ENCODE data around the gene PTPRN2. TPM values are rescaled to one million over a fixed set of nuclear protein-coding genes. Genes with fewer than 3 reads are reported as not detected.

The PTPRN2 gene
- total and polyA plus RNA-seq, 3 experiments from 2014 or later = 0.33 to 1.2 (median 0.42) TPM

DNA sequence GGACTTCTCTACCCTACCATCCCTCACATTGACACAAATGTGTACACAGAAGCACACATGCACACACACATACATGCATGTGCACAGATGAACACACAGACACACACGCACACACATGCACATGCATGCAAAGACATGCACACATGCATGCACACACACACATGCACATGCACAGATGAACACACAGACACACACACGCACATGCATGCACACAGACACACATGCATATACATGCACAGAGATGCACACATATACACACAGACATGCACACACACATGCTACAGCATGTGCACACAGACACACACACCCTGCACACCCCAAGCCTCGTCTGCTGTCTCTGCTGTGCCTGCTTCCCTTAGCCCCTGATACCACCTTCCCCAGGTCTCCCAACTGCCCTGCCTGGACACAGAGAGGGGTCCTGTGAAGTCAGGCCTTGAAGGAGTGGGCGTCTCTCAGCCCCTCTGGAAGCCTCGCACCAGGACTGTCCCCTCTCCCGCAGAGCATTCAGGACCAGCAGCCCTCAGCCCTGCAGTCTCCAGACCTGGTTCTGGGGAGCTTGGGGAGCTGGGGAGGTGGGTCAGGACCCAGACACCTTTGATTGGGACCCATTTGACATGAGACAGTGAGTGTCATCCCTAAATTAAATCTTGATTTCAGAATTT is 1069.0 kb downstream of the PTPRN2 start:
- Histone ChIP-seq H3K4me3 (ENCODE audit: low read length) (no peak overlapping the region), H3K27ac (ENCODE audit: low read depth, low read length) (no peak overlapping the region), H3K9me3 (ENCODE audit: low read length) (no peaks in the 10 kb centered on the region), H3K4me1 (ENCODE audit: insufficient read depth, low read length) (no peaks in the 10 kb centered on the region), H3K36me3 (ENCODE audit: insufficient read depth, low read length) (no peaks in the 10 kb centered on the region), H3K27me3 (ENCODE audit: insufficient read depth, low read length, poor library complexity, severe bottlenecking) (no peaks in the 10 kb centered on the region)
- ChIA-PET POLR2A (no interaction called here), CTCF (no interaction called here)
- Mint-ChIP-seq H3K36me3 (no peaks in the 10 kb centered on the region), H3K27ac (peak overlapping the region in 3 of 8 donors; percentile 53 to 67 (median 60)), H3K4me1 (no peaks in the 10 kb centered on the region), H3K27me3 (peaks cover 7 to 18% of the 10 kb centered on the region in 2 donors), H3K9me3 (no peaks in the 10 kb centered on the region), H3K4me3 (no peak overlapping the region)
- DNase-seq = no peak

GRCh38 chr7:157517782-157518513 is 1069.7 kb downstream of the PTPRN2 start:
- Histone ChIP-seq H3K27ac (ENCODE audit: low read depth, low read length) (no peak overlapping the region), H3K4me1 (ENCODE audit: insufficient read depth, low read length) (no peaks in the 10 kb centered on the region), H3K27me3 (ENCODE audit: insufficient read depth, low read length, poor library complexity, severe bottlenecking) (no peaks in the 10 kb centered on the region), H3K9me3 (ENCODE audit: low read length) (no peaks in the 10 kb centered on the region), H3K4me3 (ENCODE audit: low read length) (no peak overlapping the region), H3K36me3 (ENCODE audit: insufficient read depth, low read length) (no peaks in the 10 kb centered on the region)
- ChIA-PET CTCF (no interaction called here), POLR2A (no interaction called here)
- Mint-ChIP-seq H3K9me3 (no peaks in the 10 kb centered on the region), H3K4me3 (no peak overlapping the region), H3K27me3 (peaks cover 7 to 18% of the 10 kb centered on the region in 2 donors), H3K36me3 (no peaks in the 10 kb centered on the region), H3K27ac (peak overlapping the region in 2 of 8 donors; percentile 53 to 67), H3K4me1 (no peaks in the 10 kb centered on the region)
- no peak for DNase-seq

- CTCF ChIA-PET = no interaction called here
- no peaks in the 10 kb centered on the region for H3K4me1 Mint-ChIP-seq
- Histone ChIP-seq H3K27ac (ENCODE audit: low read depth, low read length) (no peak overlapping the region), H3K9me3 (ENCODE audit: low read length) (no peaks in the 10 kb centered on the region), H3K4me1 (ENCODE audit: insufficient read depth, low read length) (no peaks in the 10 kb centered on the region), H3K4me3 (ENCODE audit: low read length) (no peak overlapping the region), H3K27me3 (ENCODE audit: insufficient read depth, low read length, poor library complexity, severe bottlenecking) (no peaks in the 10 kb centered on the region), H3K36me3 (ENCODE audit: insufficient read depth, low read length) (no peaks in the 10 kb centered on the region)
- peaks cover 7 to 13% of the 10 kb centered on the region in 2 donors for H3K27me3 Mint-ChIP-seq
- H3K36me3 Mint-ChIP-seq = no peaks in the 10 kb centered on the region
- DNase-seq = no peak
- POLR2A ChIA-PET = no interaction called here
- no peak overlapping the region for H3K4me3 Mint-ChIP-seq
- H3K27ac Mint-ChIP-seq = no peak overlapping the region
- H3K9me3 Mint-ChIP-seq = peaks cover 0 to 2% (median 0%) of the 10 kb centered on the region in 5 donors
Measured at GRCh38 chr7:157516911-157517781, 1070.5 kb downstream of the PTPRN2 start.

DNA sequence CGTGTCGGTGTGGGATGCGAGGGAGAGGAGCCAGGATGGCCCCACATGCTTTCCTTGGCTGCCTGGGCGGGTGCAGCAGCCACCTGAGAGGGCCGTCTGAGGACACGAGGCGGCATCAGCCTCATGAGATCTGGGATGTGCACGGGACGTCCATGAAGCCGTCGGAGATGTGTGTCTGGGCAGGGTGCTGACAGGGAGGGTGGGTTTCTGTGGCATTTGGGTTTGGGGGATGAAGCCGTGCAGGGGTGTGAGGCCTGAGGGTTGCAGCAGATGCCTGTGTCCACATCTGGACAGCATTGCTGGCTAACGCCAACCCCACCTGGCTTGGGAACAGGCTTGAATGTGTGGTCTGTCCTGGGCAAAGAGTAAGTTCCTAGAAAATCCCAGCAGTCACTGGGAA is 1071.3 kb downstream of the PTPRN2 start:
- H3K4me3 Mint-ChIP-seq = no peak overlapping the region
- H3K36me3 ChIP-seq (ENCODE audit: insufficient read depth, low read length) = no peaks in the 10 kb centered on the region
- H3K36me3 Mint-ChIP-seq = no peaks in the 10 kb centered on the region
- CTCF ChIA-PET = interaction anchor here (1.1 kb wide), 1 partner anchor 42 kb away, joined by 3 read pairs; no protein-coding TSS in a partner anchor
- H3K27me3 Mint-ChIP-seq = peaks cover 7 to 13% of the 10 kb centered on the region in 2 donors
- H3K4me1 Mint-ChIP-seq = no peaks in the 10 kb centered on the region
- no peak overlapping the region for H3K4me3 ChIP-seq (ENCODE audit: low read length)
- H3K27ac ChIP-seq (ENCODE audit: low read depth, low read length) = no peak overlapping the region
- POLR2A ChIA-PET = no interaction called here
- H3K9me3 ChIP-seq (ENCODE audit: low read length) = no peaks in the 10 kb centered on the region
- H3K9me3 Mint-ChIP-seq = peaks cover 0 to 2% (median 0%) of the 10 kb centered on the region in 5 donors
- peak overlapping the region in 2 of 8 donors; percentile 47 to 63 for H3K27ac Mint-ChIP-seq
- no peaks in the 10 kb centered on the region for H3K4me1 ChIP-seq (ENCODE audit: insufficient read depth, low read length)
- DNase-seq = no peak
- no peaks in the 10 kb centered on the region for H3K27me3 ChIP-seq (ENCODE audit: insufficient read depth, low read length, poor library complexity, severe bottlenecking)

DNA sequence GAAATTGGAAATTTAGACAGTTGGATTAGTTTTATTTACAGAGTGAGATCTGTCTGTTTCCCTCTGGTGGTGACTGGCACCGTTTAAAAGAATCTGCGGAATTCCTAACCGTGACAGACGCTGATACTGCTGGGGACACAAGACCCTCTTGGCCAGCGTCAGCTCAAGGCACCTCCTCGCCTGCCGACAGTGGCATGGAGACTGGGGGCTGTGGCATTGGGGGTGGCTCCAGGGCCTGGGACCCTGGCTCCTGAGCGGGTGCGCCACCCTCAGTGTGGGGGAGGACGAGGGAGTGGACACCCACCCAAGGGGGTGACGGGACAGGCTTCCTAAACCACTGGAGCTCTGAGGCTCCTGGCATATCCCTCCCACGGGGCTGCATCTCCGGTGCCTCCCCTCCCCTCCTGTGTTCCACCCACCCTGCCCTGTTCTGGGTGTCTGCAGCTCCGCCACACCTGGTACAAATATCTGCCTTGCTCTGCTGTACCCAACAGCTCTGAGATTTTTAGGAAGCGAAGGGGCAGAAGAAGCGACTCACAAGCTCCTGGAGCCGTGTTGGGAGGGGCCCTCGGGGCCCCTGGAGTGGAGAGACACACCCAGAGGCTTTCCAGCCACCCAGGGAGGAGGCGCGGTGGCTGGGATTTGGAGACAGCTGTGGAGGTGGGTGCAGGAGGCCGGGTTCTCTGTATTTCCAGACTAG is 1072.1 kb downstream of the PTPRN2 start:
- H3K27ac Mint-ChIP-seq = peak overlapping the region in 1 of 8 donors; percentile 41
- Histone ChIP-seq H3K4me3 (ENCODE audit: low read length) (no peak overlapping the region), H3K27me3 (ENCODE audit: insufficient read depth, low read length, poor library complexity, severe bottlenecking) (no peaks in the 10 kb centered on the region), H3K4me1 (ENCODE audit: insufficient read depth, low read length) (no peaks in the 10 kb centered on the region), H3K9me3 (ENCODE audit: low read length) (no peaks in the 10 kb centered on the region), H3K36me3 (ENCODE audit: insufficient read depth, low read length) (no peaks in the 10 kb centered on the region), H3K27ac (ENCODE audit: low read depth, low read length) (no peak overlapping the region)
- peaks cover 0 to 2% (median 0%) of the 10 kb centered on the region in 5 donors for H3K9me3 Mint-ChIP-seq
- ChIA-PET POLR2A (no interaction called here), CTCF (interaction anchor here (1.1 kb wide), 2 partner anchors 10 to 41 kb away, joined by 3 read pairs; no protein-coding TSS in a partner anchor)
- peaks cover 7 to 13% of the 10 kb centered on the region in 2 donors for H3K27me3 Mint-ChIP-seq
- no peak overlapping the region for H3K4me3 Mint-ChIP-seq
- no peaks in the 10 kb centered on the region for H3K36me3 Mint-ChIP-seq
- no peaks in the 10 kb centered on the region for H3K4me1 Mint-ChIP-seq
- no peak for DNase-seq

- Histone ChIP-seq H3K4me1 (ENCODE audit: insufficient read depth, low read length) (no peaks in the 10 kb centered on the region), H3K27me3 (ENCODE audit: insufficient read depth, low read length, poor library complexity, severe bottlenecking) (no peaks in the 10 kb centered on the region), H3K9me3 (ENCODE audit: low read length) (no peaks in the 10 kb centered on the region), H3K27ac (ENCODE audit: low read depth, low read length) (no peak overlapping the region), H3K36me3 (ENCODE audit: insufficient read depth, low read length) (no peaks in the 10 kb centered on the region), H3K4me3 (ENCODE audit: low read length) (no peak overlapping the region)
- Mint-ChIP-seq H3K27ac (peak overlapping the region in 1 of 8 donors; percentile 92), H3K9me3 (peaks cover 0 to 3% (median 0%) of the 10 kb centered on the region in 5 donors), H3K4me1 (no peaks in the 10 kb centered on the region), H3K36me3 (no peaks in the 10 kb centered on the region), H3K4me3 (no peak overlapping the region), H3K27me3 (peaks cover 7 to 19% of the 10 kb centered on the region in 2 donors)
- DNase-seq = no peak
- CTCF ChIA-PET = no interaction called here
- POLR2A ChIA-PET = no interaction called here
Measured at GRCh38 chr7:157514746-157515145, 1072.9 kb downstream of the PTPRN2 start.

DNA sequence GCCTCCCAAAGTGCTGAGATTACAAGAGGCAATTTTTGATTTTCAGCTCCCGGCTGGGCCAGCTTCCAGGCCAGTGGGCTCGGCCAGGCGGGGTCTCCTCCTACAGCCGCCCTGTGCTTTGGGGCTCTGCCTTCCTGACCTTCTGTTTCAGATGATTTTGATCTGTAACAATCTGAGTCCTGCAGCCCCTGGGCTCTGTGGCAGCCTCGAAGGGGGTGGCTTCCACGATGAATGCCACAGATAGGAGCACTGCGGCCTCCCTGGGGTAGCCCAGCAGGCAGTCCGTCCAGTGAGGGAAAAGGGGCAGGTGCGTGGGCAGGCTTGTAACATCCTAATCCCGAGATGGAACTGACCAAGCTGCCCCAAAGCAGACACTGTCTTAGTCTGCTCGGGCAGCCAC is 1073.3 kb downstream of the PTPRN2 start:
- Mint-ChIP-seq H3K4me1 (no peaks in the 10 kb centered on the region), H3K36me3 (no peaks in the 10 kb centered on the region), H3K27ac (no peak overlapping the region), H3K4me3 (no peak overlapping the region), H3K27me3 (peaks cover 9 to 20% of the 10 kb centered on the region in 2 donors), H3K9me3 (peaks cover 0 to 3% (median 0%) of the 10 kb centered on the region in 5 donors)
- no peak overlapping the region for H3K4me3 ChIP-seq (ENCODE audit: low read length)
- no peaks in the 10 kb centered on the region for H3K4me1 ChIP-seq (ENCODE audit: insufficient read depth, low read length)
- ChIA-PET POLR2A (no interaction called here), CTCF (no interaction called here)
- no peaks in the 10 kb centered on the region for H3K27me3 ChIP-seq (ENCODE audit: insufficient read depth, low read length, poor library complexity, severe bottlenecking)
- H3K27ac ChIP-seq (ENCODE audit: low read depth, low read length) = no peak overlapping the region
- H3K9me3 ChIP-seq (ENCODE audit: low read length) = no peaks in the 10 kb centered on the region
- DNase-seq = peak in 1 of 5 donors; percentile 37
- H3K36me3 ChIP-seq (ENCODE audit: insufficient read depth, low read length) = no peaks in the 10 kb centered on the region

Data from CD8-positive, alpha-beta memory T cell (primary cell).